ENCODE data around the gene SOWAHD.

SOWAHD gene

GRCh38 chrX:119757646-119757978 is 776 bp upstream of the SOWAHD start:
- TF ChIP-seq CTCF (IDR thresholded peaks at IDR 0.05; ENCODE audit: low read depth, low read length): no peak
- no peak for DNase-seq (ENCODE audit: low read depth, low spot score)
- no peak overlapping the region for H3K4me3 ChIP-seq (ENCODE audit: low read depth, low read length)
- in situ Hi-C loops (cut with HindIII; ENCODE audit: low sequenced_read_pairs): no loop called here

- in situ Hi-C loops (cut with HindIII; ENCODE audit: low sequenced_read_pairs): no loop called here
- DNase-seq (ENCODE audit: low read depth, low spot score): no peak
- peak overlapping the region; percentile 32 for H3K4me3 ChIP-seq (ENCODE audit: low read depth, low read length)
- TF ChIP-seq CTCF (IDR thresholded peaks at IDR 0.05; ENCODE audit: low read depth, low read length): no peak
Observed at GRCh38 chrX:119758731-119759247, 401 bp downstream of the SOWAHD start.

GRCh38 chrX:119759248-119759766 is 919 bp downstream of the SOWAHD start:
- no peak for DNase-seq (ENCODE audit: low read depth, low spot score)
- TF ChIP-seq CTCF (IDR thresholded peaks at IDR 0.05; ENCODE audit: low read depth, low read length): no peak
- H3K4me3 ChIP-seq (ENCODE audit: low read depth, low read length): no peak overlapping the region
- in situ Hi-C loops (cut with HindIII; ENCODE audit: low sequenced_read_pairs): no loop called here

GRCh38 chrX:119760026-119760877 is 1.9 kb downstream of the SOWAHD start:
- no peak for TF ChIP-seq CTCF (IDR thresholded peaks at IDR 0.05; ENCODE audit: low read depth, low read length)
- no peak overlapping the region for H3K4me3 ChIP-seq (ENCODE audit: low read depth, low read length)
- DNase-seq (ENCODE audit: low read depth, low spot score): no peak
- in situ Hi-C loops (cut with HindIII; ENCODE audit: low sequenced_read_pairs): no loop called here

GRCh38 chrX:119762718-119763117 is 4.3 kb downstream of the SOWAHD start:
- TF ChIP-seq CTCF (IDR thresholded peaks at IDR 0.05; ENCODE audit: low read depth, low read length): no peak
- H3K4me3 ChIP-seq (ENCODE audit: low read depth, low read length): no peak overlapping the region
- in situ Hi-C loops (cut with HindIII; ENCODE audit: low sequenced_read_pairs): no loop called here
- no peak for DNase-seq (ENCODE audit: low read depth, low spot score)

GRCh38 chrX:119763181-119763580 is 4.8 kb downstream of the SOWAHD start:
- in situ Hi-C loops (cut with HindIII; ENCODE audit: low sequenced_read_pairs): no loop called here
- DNase-seq (ENCODE audit: low read depth, low spot score): peak; percentile 82
- TF ChIP-seq CTCF (IDR thresholded peaks at IDR 0.05; ENCODE audit: low read depth, low read length): no peak
- H3K4me3 ChIP-seq (ENCODE audit: low read depth, low read length): no peak overlapping the region

Data from astrocyte of the spinal cord (primary cell).